SU-DHL-6 (cell line): ENCODE results near the gene YBX2.

Experiments
- CTCF ChIP-seq: fragments of 200-600 bp; sonication (generic); IDR thresholded peaks from one replicate; pipeline ENCODE4 v1.5.1; 2017; ENCODE audit warnings: antibody characterized with exemption, mild to moderate bottlenecking, low read length, moderate library complexity; ENCODE audit not compliant: insufficient read depth, poor library complexity, severe bottlenecking
- EZH2phosphoT487 ChIP-seq: fragments of 200-600 bp; sonication (generic), shearing (Covaris generic); conservative IDR thresholded peaks from 2 replicates; pipeline ENCODE4 v1.6.1; 2018; ENCODE audit warnings: mild to moderate bottlenecking, antibody characterized with exemption, low read length, moderate library complexity, mixed read lengths

DNA sequence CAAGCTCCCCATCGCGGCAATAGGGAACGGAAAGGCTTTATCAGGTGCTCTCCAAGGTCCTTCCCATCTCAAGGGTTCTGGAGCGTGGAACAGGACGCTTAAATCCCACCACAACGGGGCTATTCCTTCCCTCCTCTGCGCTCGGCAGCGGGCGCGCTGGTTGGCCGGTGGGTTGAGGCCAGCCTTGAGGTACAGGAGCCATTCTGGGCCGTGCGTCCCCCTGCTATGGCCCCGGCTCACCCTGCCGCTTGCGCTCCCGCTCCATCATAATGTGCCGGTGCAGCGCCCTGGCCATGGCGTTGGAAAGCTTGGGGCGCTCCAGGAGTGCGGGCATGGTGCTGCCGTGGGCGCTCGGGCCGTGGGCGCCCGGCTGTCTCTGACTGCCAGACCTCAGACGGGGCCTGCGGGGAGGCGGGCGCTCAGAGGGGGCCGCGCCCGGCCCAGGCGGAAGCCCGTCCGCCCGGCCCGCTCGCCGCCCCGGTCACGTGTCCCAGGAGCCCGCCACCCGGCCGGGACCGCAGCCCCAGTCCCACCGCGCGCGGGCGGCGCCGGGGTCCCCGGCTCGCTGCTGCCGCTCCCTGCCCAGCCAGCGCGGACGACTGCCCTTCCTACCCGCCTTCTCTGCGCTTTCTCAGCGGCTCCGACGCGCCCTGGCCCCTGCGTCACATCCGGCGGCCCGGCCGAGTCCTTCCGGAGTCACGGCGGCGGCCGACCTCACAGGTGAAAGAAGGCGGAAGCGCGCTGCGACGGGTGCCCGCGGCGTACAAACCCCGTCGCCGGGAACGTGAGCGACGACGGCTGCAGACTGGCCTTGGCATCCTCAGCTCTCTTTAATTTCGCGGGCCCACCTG is 20.5 kb upstream of the YBX2 start, which contains the start of gene GPS2:
- TF ChIP-seq CTCF: no peak
- TF ChIP-seq EZH2phosphoT487: no peak
